Fibroblast of skin of scalp (primary cell): ENCODE data around the gene SPDYE6.
"Not testable (repeated sequence)": the region's sequence is repeated elsewhere in the genome, so short reads cannot be mapped to it uniquely, and the experiment has no call there.

Experiments used
- DNase-seq: peaks from one replicate; pipeline ENCODE4 v3.0.0-alpha.2; 2013

Gene SPDYE6

GRCh38 chr7:102317231-102318059 lies 38.8 kb downstream of the SPDYE6 start:
- no peak for DNase-seq

DNA sequence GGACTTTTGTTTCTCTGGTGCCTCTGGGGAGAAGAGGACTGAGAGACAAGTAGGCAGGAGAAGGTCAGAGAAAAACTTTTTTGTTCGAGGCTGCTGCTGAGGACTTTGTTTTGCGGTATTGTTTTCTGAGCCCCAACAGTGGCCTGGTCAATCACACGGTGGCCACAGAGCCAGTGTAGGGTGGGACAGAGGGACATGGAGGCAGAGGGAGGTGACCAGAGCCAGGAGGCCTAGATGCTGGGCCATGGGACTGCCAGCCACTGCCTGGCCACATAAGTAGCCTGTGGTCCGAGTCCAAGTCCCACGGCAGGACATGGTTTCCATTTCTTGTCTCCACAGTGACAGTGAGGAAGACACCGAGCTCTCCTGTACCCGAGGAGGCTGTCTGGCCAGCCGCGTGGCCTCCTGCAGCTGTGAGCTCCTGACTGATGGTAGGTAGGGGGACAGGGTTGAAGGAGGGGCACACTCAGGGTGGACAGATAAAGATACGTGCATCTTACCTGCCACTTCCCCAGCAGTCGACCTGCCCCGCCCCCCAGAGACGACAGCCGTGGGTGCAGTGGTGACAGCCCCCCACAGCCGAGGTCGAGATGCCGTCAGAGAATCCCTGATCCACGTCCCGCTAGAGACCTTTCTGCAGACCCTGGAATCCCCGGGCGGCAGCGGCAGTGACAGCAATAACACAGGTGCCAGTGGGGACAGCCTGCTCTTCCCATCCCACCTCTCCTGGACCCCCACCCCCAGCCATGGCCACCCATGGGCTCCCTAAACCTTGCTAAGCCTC lies 42.1 kb downstream of the SPDYE6 start:
- no peak for DNase-seq

DNA sequence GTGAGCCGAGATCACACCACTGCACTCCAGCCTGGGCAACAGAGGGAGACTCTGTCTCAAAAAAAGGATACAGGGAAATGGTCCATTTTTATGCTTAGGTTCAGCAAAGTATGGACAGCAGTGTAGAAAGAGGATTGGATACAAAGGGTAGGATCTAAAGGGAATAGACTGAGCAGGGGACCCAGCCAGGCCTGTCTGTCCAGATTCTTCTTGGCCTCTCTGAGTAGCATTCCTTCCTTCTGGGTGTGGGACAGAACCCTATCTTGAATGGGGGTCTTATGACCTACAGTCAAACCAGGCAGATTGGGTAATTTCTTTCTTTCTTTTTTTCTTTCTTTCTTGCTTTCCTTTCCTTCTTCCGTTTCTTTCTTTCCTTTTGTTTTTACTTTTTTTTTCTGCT lies 43.9 kb downstream of the SPDYE6 start:
- no peak for DNase-seq

DNA sequence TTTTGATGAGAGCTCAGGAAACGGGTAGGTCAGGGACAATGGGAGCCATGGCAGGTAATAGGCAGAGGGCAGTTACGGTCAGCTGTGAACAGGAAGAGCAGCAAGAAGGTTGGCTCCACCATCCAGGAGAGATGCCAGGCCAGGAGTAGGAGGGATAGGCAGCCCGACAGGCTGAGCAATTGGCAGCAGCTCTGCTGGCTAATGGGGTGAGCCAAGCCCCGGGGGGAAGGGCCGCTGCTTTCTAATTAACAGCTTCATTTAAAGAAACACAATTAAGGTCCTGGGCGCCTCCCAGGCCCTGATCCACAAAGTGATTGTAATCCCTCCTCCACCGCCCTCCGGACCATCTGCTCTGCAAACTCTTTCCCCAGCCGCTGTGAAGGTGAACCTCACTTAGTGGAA lies 45.8 kb downstream of the SPDYE6 start:
- DNase-seq: no peak

- DNase-seq: peak; percentile 79
Measured at GRCh38 chr7:102306916-102307677, 49.1 kb downstream of the SPDYE6 start.

GRCh38 chr7:102305414-102306268 lies 50.6 kb downstream of the SPDYE6 start:
- DNase-seq: no peak

DNA sequence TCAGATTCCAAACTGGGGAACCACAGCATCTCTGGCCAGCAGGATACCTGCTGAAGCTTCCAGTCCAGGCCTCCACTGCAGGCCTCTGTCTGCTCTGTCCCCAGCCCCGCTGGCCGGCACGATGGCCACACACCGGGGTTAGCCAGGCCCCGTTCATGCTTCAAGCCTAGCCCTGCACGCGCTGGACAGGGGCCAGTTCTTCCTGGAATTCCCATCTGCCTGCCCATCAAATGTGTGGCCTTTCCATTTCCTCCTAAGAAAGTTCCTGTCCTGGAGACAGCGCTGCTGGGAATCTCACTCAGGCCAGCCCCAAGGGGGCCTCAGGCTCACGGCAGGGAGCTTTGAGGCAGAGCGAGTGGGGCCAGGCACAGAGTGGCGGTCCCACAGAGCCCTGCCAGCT lies 51.6 kb downstream of the SPDYE6 start:
- DNase-seq: no peak

DNA sequence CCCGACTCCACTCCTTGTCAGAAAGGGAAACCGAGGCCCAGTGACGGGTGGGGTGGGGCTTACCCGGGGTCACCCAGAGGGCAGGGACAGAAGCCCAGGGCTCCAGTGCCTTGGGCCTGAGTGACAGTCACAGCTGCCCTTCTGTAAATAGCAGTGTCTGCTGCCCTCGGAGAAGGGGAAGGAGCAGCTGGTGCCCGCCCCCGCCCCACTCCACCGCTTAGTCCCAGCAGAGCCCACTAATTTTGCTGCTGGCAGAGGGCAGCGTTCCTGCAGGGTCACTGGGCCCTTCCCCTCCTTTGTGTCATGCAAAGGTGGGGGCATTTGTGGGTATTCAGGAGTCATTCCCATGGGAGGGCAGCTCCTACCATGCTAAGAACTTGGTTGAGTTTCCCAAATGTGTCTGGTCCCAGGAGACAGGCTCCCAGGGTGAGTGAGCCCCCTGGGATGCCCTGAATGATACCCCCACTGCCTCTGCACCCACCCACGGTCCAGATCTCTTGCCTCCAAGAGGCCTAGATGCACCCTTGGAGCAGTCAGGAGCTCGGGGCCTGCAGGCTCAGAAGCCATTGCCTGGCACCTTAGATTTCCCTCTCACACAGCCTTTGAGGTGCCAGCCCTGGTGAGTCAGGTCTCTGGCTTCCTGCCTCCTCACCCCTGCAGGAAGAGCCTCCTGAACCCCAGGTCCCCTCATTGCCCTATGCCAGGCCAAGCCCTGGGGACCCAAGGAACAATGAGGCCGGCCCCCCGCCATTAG lies 52.4 kb downstream of the SPDYE6 start:
- no peak for DNase-seq

- no peak for DNase-seq
Measured at GRCh38 chr7:102302025-102302424, 54.2 kb downstream of the SPDYE6 start.

DNA sequence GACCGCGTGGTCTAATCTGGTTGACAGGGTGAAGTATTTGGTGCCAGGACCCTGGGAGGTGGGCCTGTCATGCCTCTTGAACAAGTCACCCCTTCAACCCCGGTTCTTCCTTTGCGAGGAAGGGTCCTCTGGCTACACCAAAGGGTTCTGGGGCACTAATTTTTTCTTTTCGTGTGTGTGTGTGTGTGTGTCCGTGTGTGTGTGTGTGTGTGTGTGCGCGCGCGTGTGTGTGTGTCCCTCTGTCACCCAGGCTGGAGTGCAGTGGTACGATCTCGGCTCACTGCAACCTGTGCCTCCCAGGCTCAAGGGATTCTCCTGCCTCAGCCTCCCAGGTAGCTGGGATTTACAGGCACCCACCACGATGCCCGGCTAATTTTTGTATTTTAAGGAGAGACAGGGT lies 54.9 kb downstream of the SPDYE6 start:
- DNase-seq: not testable (repeated sequence)

GRCh38 chr7:102300643-102301221 lies 55.5 kb downstream of the SPDYE6 start:
- no peak for DNase-seq

DNA sequence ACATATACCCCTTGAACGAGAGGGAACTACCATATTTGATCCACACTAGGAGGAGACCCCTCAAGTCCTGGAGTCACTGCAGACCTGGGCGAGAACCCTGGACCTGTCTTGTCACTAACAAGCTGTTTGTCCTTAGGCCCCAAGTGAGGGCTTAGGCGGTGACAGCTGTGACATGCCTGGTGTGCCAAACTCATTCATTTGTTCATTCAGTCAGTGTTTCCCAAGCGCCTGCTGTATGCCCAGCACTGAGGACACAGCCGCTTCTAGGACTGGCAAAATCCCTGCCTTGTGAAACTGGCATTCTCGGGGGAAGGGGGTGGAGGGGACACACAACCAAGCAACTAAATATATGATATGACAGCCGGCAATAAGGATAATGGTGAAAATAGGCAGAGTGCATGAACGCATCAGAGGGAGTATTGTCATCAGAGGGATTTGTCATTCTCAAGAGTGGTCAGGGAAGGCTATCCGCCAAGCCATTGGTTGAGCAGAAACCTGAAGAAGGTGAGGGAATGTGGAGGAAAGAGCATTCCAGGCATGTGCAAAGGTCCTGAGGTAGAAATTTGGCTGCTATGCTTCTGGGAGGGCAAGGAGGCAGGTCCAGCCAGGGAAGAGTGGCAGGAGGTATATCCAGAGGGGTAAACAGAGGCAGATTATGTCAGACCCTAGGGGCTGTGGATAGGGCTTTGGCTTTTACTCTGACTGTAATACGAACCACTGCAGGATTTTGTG lies 58.6 kb downstream of the SPDYE6 start:
- no peak for DNase-seq

GRCh38 chr7:102296514-102296913 lies 59.7 kb downstream of the SPDYE6 start:
- DNase-seq: no peak

DNA sequence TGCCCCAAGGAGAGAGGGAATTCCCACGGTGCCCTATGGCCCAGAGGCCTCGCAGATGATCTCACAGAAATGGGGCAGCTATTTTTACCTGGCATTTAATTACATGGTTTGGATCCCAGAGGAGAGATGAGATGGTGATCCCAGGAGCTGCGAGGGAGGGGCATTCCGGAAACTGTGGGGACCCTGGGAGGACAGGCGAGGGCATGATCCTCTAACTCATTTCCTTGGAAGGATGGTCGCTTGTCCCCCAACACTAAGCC lies 60.1 kb downstream of the SPDYE6 start:
- DNase-seq: no peak
